Epithelial cell of proximal tubule (primary cell): ENCODE data around the gene SPOCD1. TPM values are rescaled to one million over a fixed set of nuclear protein-coding genes. Genes with fewer than 3 reads are reported as not detected.

ENCODE experiments used
- DNase-seq: peaks from one replicate; pipeline ENCODE4 v3.0.0-alpha.2; 2011; ENCODE audit warnings: low read depth
- H3K4me3 ChIP-seq: 2 replicates; pipeline ENCODE4 v1.5.1; 2011; ENCODE audit warnings: low read depth, mild to moderate bottlenecking, low read length
- CTCF ChIP-seq: conservative IDR thresholded peaks from 2 replicates; pipeline ENCODE4 v1.5.1; 2012; ENCODE audit warnings: low read depth, mild to moderate bottlenecking, low read length
- total RNA-seq: library from RNA; depleted of rRNA; stranded (reverse); fragments of >200 nt; gene quantifications from 2 replicates; pipeline ENCODE4 v1.2.3, GENCODE V29; 2015

Gene SPOCD1
- total RNA-seq, 1 donor from 2014 or later: 18.4 TPM

- no peak for DNase-seq
- H3K4me3 ChIP-seq: no peak overlapping the region
- no peak for TF ChIP-seq CTCF
These were observed 42.0 kb downstream of the SPOCD1 start for GRCh38 chr1:31773861-31774260.

DNA sequence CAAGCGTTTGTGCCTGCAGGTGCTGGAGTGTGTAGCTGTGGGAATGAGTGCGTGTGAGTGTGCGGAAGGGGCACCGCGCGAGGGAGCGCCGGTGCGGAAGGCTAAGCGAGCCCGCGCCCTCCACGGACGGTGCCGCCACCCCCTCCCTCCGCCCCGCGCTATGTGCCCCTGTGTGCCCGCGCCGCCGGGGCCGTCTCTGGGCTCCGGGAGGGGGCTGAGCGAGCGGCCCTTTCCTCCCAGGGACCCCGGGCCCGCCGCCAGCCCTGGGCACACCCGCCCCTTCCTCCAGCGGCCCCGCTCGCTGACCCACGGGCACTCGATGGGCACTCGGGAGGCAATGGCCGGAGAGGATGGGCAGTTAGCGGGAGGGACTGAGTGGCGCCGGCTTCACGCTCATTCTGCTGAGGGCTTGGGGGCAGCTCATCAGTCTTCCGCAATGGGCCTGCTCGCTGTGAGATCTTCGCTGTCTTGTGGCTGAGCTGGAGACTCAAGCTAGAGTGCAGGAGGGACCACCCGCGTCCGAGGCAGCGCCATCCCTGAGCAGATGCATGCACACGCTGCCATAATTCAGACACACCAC lies 43.1 kb downstream of the SPOCD1 start:
- TF ChIP-seq CTCF: no peak
- DNase-seq: no peak
- H3K4me3 ChIP-seq: no peak overlapping the region

DNA sequence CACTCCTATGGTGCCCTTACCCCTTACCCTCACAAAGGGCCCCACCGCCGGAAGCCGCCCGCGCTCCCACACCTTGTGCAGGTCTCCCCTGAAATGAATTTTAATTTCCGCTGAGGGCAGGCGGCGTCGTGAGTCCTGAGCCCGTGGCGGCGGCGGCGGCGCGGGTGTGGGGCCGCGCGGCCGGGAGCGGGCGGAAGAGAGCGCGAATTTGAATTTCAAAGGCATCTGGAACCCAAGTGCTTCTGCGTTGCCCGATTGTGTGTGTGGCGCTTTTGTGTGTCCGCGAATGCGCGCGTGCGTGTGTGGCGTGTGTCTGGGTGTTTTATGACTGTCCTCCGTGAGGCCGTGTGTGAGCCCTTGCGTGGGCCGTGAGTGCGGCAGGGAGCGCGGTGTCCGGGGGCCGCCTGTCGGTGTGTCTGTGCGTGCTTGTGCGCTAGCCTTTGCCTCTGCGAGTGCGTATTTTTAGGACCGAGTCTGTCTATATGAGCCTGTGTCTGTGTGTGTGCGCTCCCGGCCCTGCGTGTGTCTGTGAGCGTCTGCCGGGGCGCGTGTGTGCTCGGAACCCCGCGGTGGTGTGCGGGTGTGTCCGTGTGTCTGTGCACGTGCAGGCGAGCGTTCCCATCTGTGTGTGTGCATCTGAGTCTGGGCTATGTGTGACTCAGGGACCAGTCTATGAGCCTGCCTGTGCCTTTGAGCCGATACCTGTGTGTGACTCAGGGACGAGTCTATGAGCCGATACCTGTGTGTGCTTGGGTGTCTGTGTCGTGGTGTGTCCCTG lies 43.7 kb downstream of the SPOCD1 start:
- DNase-seq: no peak
- no peak overlapping the region for H3K4me3 ChIP-seq
- TF ChIP-seq CTCF: no peak

DNA sequence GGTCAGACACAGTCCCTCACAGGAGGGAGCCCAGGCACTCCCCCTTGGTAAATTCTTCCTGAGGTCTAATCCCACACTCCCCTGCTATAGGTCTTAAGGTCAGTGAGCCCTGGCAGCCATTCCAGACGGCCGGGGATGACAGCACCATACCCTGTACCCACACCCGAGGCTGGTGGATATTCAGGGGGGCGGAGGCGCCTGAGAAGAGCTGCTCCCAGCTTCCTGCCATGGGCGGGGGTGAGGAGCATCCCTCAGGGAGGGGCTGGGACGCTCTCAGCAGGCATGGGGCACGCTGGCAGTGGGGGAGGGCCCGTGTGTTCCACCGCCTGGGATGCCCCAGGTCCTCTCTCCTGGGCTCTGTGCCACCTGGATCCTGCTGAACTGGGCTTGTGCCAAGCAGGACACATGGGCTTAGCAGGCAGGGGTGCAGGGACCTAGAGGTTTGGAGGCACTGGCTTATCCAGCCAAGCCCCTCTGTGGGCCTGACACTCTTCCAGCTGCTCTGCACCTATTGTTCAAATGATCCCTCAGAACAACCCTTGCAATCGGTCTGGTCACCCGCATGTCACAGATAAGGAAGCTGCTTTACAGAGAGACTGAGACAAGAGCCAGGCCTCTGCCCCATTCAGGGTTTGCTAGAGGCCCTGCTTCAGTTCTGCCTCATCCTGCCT lies 46.0 kb downstream of the SPOCD1 start:
- no peak for DNase-seq
- no peak overlapping the region for H3K4me3 ChIP-seq
- TF ChIP-seq CTCF: no peak

DNA sequence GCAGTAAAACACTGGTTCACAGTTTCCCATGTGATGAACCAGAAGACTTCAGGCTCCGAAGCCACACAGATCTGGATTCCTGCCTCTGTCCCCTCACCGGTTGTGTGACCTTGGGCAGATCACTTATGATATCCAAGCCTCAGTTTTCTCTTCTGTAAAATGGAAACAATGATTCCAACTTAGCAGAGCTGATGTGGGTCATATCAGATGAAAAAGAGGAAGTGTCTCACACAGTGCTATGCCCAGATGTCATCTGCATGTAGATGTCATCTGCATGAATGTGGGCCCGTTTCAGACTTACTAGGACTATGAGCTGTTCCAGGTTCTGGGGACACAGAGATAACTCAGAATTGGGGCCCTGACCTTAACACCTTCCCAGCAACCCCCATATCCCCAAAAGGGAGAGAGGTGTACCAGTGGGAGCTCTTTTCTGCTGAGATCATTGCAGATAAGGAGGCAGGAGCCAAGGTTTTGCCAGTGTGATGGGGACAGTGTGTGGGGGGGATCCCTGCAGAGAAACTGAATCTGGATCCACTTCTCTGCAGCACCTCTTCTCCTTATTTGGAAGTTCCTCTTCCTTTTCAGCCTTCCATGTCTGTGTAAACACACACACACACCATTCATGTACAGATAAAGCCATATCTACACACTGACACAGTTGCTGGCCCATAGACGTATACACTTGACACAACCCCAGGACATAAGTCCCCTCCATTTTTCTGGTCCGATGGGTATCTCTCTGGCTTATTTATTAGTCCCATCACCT lies 46.7 kb downstream of the SPOCD1 start:
- DNase-seq: no peak
- TF ChIP-seq CTCF: no peak
- no peak overlapping the region for H3K4me3 ChIP-seq

GRCh38 chr1:31768407-31768907 lies 47.4 kb downstream of the SPOCD1 start:
- no peak for TF ChIP-seq CTCF
- DNase-seq: no peak
- H3K4me3 ChIP-seq: no peak overlapping the region
